WTC11 (cell line): Measurements from ENCODE around the gene CARD14. TPM values are rescaled to one million over a fixed set of nuclear protein-coding genes. Genes with fewer than 3 reads are reported as not detected.

ENCODE experiments used
- ATAC-seq: fragments of 200-7000 bp; cut with Tn5 transposase; 2 replicates; pipeline ENCODE4 v1.10.0; 2021; ENCODE audit warnings: mild to moderate bottlenecking, moderate library complexity
- CTCF ChIA-PET: fragments of 300-600 bp; sonication (Branson Sonifier 250); formaldehyde crosslinking; loops from one replicate; lab custom pipeline; 2021; ENCODE audit warnings: antibody characterized with exemption; lab: Charles Lee
- POLR2A ChIA-PET: fragments of 350-600 bp; sonication (Branson Sonifier 250); formaldehyde crosslinking; loops from one replicate; lab custom pipeline; 2021; ENCODE audit warnings: antibody characterized with exemption; lab: Charles Lee
- DNase-seq: peaks from one replicate; pipeline ENCODE4 v3.0.0; 2021; ENCODE audit warnings: low spot score
- H3K27ac Mint-ChIP-seq: 2 replicates; pipeline ENCODE4 v1.8.0; 2021; ENCODE audit warnings: mixed read lengths
- H3K27me3 Mint-ChIP-seq: 2 replicates; pipeline ENCODE4 v1.8.0; 2021; ENCODE audit warnings: low read depth, mild to moderate bottlenecking, moderate library complexity, mixed read lengths
- H3K36me3 Mint-ChIP-seq: 2 replicates; pipeline ENCODE4 v1.8.0; 2021; ENCODE audit warnings: mixed read lengths
- H3K4me1 Mint-ChIP-seq: 2 replicates; pipeline ENCODE4 v1.8.0; 2022; ENCODE audit warnings: mixed read lengths
- H3K4me3 Mint-ChIP-seq: 2 replicates; pipeline ENCODE4 v1.8.0; 2021; ENCODE audit warnings: mild to moderate bottlenecking, moderate library complexity, mixed read lengths
- H3K9me3 Mint-ChIP-seq: 2 replicates; pipeline ENCODE4 v1.8.0; 2021; ENCODE audit warnings: mixed read lengths
- ARID4B ChIP-seq: sonication (generic); formaldehyde crosslinking; IDR thresholded peaks from 2 replicates; pipeline ENCODE4 v1.8.0; 2023; ENCODE audit warnings: missing genetic modification reagents, mild to moderate bottlenecking, borderline replicate concordance
- CDX4 ChIP-seq: fragments of 250-450 bp; sonication (Bioruptor Pico); IDR thresholded peaks from 2 replicates; pipeline ENCODE4 v1.9.0; 2021; ENCODE audit warnings: moderate library complexity, mild to moderate bottlenecking, inconsistent platforms, borderline replicate concordance
- ELF4 ChIP-seq: sonication (generic); formaldehyde crosslinking; IDR thresholded peaks from 2 replicates; pipeline ENCODE4 v1.8.1; 2022; ENCODE audit warnings: low read depth, mild to moderate bottlenecking, moderate library complexity, missing genetic modification reagents
- ETV6 ChIP-seq: sonication (generic); formaldehyde crosslinking; IDR thresholded peaks from 2 replicates; pipeline ENCODE4 v1.8.1; 2022; ENCODE audit warnings: mild to moderate bottlenecking, missing genetic modification reagents
- GRHL2 ChIP-seq: fragments of 250-450 bp; sonication (Bioruptor Pico); IDR thresholded peaks from 2 replicates; pipeline ENCODE4 v1.8.0; 2022; ENCODE audit warnings: mild to moderate bottlenecking, moderate library complexity; ENCODE audit not compliant: insufficient replicate concordance, severe bottlenecking
- GTF2I ChIP-seq: fragments of 250-450 bp; sonication (Bioruptor Pico); conservative IDR thresholded peaks from 2 replicates; pipeline ENCODE4 v1.4.0; 2021; ENCODE audit warnings: mild to moderate bottlenecking
- HMGA2 ChIP-seq: fragments of 250-450 bp; sonication (Bioruptor Pico); IDR thresholded peaks from 2 replicates; pipeline ENCODE4 v1.4.0; 2021; ENCODE audit warnings: mild to moderate bottlenecking, moderate library complexity
- IRF1 ChIP-seq: sonication (generic); formaldehyde crosslinking; IDR thresholded peaks from 2 replicates; pipeline ENCODE4 v1.8.0; 2023; ENCODE audit warnings: missing genetic modification reagents
- MAX ChIP-seq: sonication (generic); formaldehyde crosslinking; IDR thresholded peaks from 2 replicates; pipeline ENCODE4 v1.8.0; 2022; ENCODE audit warnings: mild to moderate bottlenecking, missing genetic modification reagents
- MLX ChIP-seq: sonication (generic); formaldehyde crosslinking; IDR thresholded peaks from 2 replicates; pipeline ENCODE4 v1.8.1; 2023; ENCODE audit warnings: mild to moderate bottlenecking, missing genetic modification reagents, moderate library complexity
- MXD4 ChIP-seq: fragments of 250-450 bp; sonication (Bioruptor Pico); IDR thresholded peaks from 2 replicates; pipeline ENCODE4 v1.8.0; 2021; ENCODE audit warnings: mild to moderate bottlenecking, moderate library complexity, borderline replicate concordance
- NFATC4 ChIP-seq: fragments of 250-450 bp; sonication (Bioruptor Pico); IDR thresholded peaks from 2 replicates; pipeline ENCODE4 v1.9.0; 2021; ENCODE audit warnings: mild to moderate bottlenecking
- NR2C2 ChIP-seq: sonication (generic); formaldehyde crosslinking; IDR thresholded peaks from 2 replicates; pipeline ENCODE4 v1.8.0; 2022; ENCODE audit warnings: mild to moderate bottlenecking, missing genetic modification reagents
- OVOL2 ChIP-seq: fragments of 250-450 bp; sonication (Bioruptor Pico); IDR thresholded peaks from 2 replicates; pipeline ENCODE4 v1.9.0; 2021; ENCODE audit warnings: mild to moderate bottlenecking, borderline replicate concordance
- SP1 ChIP-seq: sonication (generic); formaldehyde crosslinking; conservative IDR thresholded peaks from 2 replicates; pipeline ENCODE4 v1.8.1; 2022; ENCODE audit warnings: missing genetic modification reagents
- TCF7 ChIP-seq: sonication (generic); formaldehyde crosslinking; IDR thresholded peaks from 2 replicates; pipeline ENCODE4 v1.8.0; 2022; ENCODE audit warnings: mild to moderate bottlenecking, low read depth, missing genetic modification reagents, moderate library complexity
- ZMAT4 ChIP-seq: fragments of 250-450 bp; sonication (Bioruptor Pico); IDR thresholded peaks from 2 replicates; pipeline ENCODE4 v1.9.0; 2021; ENCODE audit warnings: mild to moderate bottlenecking
- ZNF138 ChIP-seq: sonication (generic); formaldehyde crosslinking; conservative IDR thresholded peaks from 2 replicates; pipeline ENCODE4 v1.8.1; 2022; ENCODE audit warnings: mild to moderate bottlenecking, moderate library complexity, missing genetic modification reagents
- ZNF219 ChIP-seq: sonication (generic); formaldehyde crosslinking; IDR thresholded peaks from 2 replicates; pipeline ENCODE4 v1.8.0; 2023; ENCODE audit warnings: missing genetic modification reagents, mild to moderate bottlenecking, borderline replicate concordance
- ZNF423 ChIP-seq: fragments of 250-450 bp; sonication (Bioruptor Pico); IDR thresholded peaks from 2 replicates; pipeline ENCODE4 v2.1.2; 2022; ENCODE audit warnings: mild to moderate bottlenecking, moderate library complexity
- ZNF671 ChIP-seq: fragments of 250-450 bp; sonication (Bioruptor Pico); IDR thresholded peaks from 2 replicates; pipeline ENCODE4 v1.8.0; 2021; ENCODE audit warnings: mild to moderate bottlenecking
- total RNA-seq: library from RNA; stranded (reverse); gene quantifications from 3 replicates; pipeline ENCODE4 v1.2.3, GENCODE V29; 2021
- TF ChIP-seq, protein P1 (sequence below): sonication (generic); formaldehyde crosslinking; IDR thresholded peaks from 2 replicates; pipeline ENCODE4 v1.8.1; 2023; ENCODE audit warnings: mild to moderate bottlenecking, missing genetic modification reagents

Gene CARD14
- total RNA-seq, 1 experiment from 2014 or later = 0.83 TPM

DNA sequence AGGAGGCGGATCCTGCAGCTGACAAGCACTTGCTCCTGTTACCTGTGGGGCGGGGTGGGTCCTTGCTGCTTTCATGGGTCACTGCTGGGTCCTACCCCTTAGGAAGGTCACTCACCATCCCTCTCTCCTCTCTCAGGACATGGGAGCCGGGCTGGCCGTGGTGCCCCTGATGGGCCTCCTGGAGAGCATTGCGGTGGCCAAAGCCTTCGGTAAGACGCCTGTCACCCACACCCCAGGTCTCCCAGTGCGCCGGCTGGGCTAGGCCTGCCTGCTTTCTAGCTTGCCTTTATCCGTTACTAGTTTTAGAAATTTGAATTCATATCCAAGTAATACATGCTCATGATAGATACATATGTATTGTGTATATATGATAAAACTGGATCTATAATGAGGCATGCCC lies 67.6 kb downstream of the CARD14 start (continued):
- TF ChIP-seq ZNF138 (CRISPR knock-in tag) (no peak), ELF4 (CRISPR knock-in tag) (no peak), ZMAT4 (CRISPR knock-in tag) (no peak), MXD4 (CRISPR knock-in tag) (no peak), NR2C2 (CRISPR knock-in tag) (no peak), OVOL2 (CRISPR knock-in tag) (no peak), IRF1 (CRISPR knock-in tag) (no peak), ZNF219 (CRISPR knock-in tag) (no peak), TCF7 (CRISPR knock-in tag) (no peak)
- TF ChIP-seq, protein P1, sequence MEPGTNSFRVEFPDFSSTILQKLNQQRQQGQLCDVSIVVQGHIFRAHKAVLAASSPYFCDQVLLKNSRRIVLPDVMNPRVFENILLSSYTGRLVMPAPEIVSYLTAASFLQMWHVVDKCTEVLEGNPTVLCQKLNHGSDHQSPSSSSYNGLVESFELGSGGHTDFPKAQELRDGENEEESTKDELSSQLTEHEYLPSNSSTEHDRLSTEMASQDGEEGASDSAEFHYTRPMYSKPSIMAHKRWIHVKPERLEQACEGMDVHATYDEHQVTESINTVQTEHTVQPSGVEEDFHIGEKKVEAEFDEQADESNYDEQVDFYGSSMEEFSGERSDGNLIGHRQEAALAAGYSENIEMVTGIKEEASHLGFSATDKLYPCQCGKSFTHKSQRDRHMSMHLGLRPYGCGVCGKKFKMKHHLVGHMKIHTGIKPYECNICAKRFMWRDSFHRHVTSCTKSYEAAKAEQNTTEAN = no peak

GRCh38 chr17:80242505-80242904 lies 72.7 kb downstream of the CARD14 start:
- H3K9me3 Mint-ChIP-seq = no peaks in the 10 kb centered on the region
- no peaks in the 10 kb centered on the region for H3K27me3 Mint-ChIP-seq
- TF ChIP-seq ETV6 (CRISPR knock-in tag) (no peak), CDX4 (CRISPR knock-in tag) (no peak), MLX (CRISPR knock-in tag) (no peak), ZMAT4 (CRISPR knock-in tag) (no peak), ELF4 (CRISPR knock-in tag) (no peak), NR2C2 (CRISPR knock-in tag) (no peak), ZNF423 (no peak), GTF2I (no peak), ARID4B (CRISPR knock-in tag) (no peak), NFATC4 (no peak), GRHL2 (CRISPR knock-in tag) (no peak), MAX (CRISPR knock-in tag) (no peak), SP1 (CRISPR knock-in tag) (no peak), OVOL2 (CRISPR knock-in tag) (no peak), HMGA2 (CRISPR knock-in tag) (no peak), ZNF671 (no peak)
- TF ChIP-seq, all 79 proteins: peak for 0
- POLR2A ChIA-PET = no interaction called here
- DNase-seq = no peak
- no peaks in the 10 kb centered on the region for H3K4me1 Mint-ChIP-seq
- no peak overlapping the region for H3K27ac Mint-ChIP-seq
- peaks cover 42% of the 10 kb centered on the region for H3K36me3 Mint-ChIP-seq
- H3K4me3 Mint-ChIP-seq = no peak overlapping the region
- CTCF ChIA-PET = no interaction called here
- ATAC-seq = no peak
